Measurements from ENCODE around the gene FCHO1. TPM values are rescaled to one million over a fixed set of nuclear protein-coding genes. Genes with fewer than 3 reads are reported as not detected.

FCHO1 gene
- total and polyA plus RNA-seq, 4 donors, result 0.69 to 2.8 (median 1.7) TPM

- 38% methylated on average over 9 of the region's 9 CpGs for WGBS
- H3K9ac ChIP-seq (ENCODE audit: low read depth in 1 of 2, low read length in 2 of 2), result no peak overlapping the region
- peaks cover 0 to 2% (median 0%) of the 10 kb centered on the region in 4 donors for H3K27me3 ChIP-seq (ENCODE audit: control insufficient read depth in 4 of 4, insufficient read depth in 4 of 4, low read length in 3 of 4)
- no peak overlapping the region for H3K27ac ChIP-seq (ENCODE audit: low read depth in 1 of 2, low read length in 2 of 2)
- no peak for DNase-seq (ENCODE audit: low spot score)
- no peak for TF ChIP-seq HNF4G (IDR thresholded peaks at IDR 0.05)
- TF ChIP-seq TAF1 (conservative IDR thresholded peaks at IDR 0.05), result no peak
- no peak for TF ChIP-seq GABPA (IDR thresholded peaks at IDR 0.05 in 1 of 2, conservative IDR thresholded peaks at IDR 0.05 in 1 of 2)
- no peak for TF ChIP-seq NR2F2 (IDR thresholded peaks at IDR 0.05)
- no peak for TF ChIP-seq RXRA (IDR thresholded peaks at IDR 0.05)
- H3K36me3 ChIP-seq (ENCODE audit: control insufficient read depth in 4 of 4, insufficient read depth in 3 of 4, low read depth in 1 of 4, low read length in 3 of 4), result no peaks in the 10 kb centered on the region
- H3K4me1 ChIP-seq (ENCODE audit: control insufficient read depth in 4 of 4, insufficient read depth in 4 of 4, low read length in 3 of 4), result peaks cover 0 to 4% (median 0%) of the 10 kb centered on the region in 4 donors
- H3K4me3 ChIP-seq (ENCODE audit: low read depth in 1 of 3, low read length in 3 of 3), result no peak overlapping the region
- no peaks in the 10 kb centered on the region for H3K9me3 ChIP-seq (ENCODE audit: control insufficient read depth in 4 of 4, low read length in 3 of 4)
Observed at GRCh38 chr19:17757125-17757524, 5.8 kb downstream of the FCHO1 start.

DNA sequence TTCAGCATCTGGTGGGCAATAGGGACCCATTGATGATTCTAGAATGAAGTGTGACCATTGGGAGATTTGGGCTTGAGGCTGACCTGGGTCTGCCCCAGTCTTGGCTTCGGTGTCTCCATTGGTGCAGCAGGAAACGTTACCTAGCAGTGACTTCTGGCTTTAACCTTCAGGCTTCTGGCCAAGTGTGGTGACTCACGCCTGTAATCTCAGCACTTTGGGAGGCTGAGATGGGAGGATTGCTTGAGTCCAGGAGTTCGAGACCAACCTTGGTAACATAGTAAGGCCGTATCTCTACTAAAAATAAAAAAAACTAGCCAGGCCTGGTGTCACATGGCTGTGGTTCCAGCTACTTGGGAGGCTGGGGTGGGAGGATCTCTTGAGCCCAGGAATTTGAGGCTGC lies 7.2 kb downstream of the FCHO1 start:
- WGBS, result 64% methylated on average over 5 of the region's 5 CpGs

DNA sequence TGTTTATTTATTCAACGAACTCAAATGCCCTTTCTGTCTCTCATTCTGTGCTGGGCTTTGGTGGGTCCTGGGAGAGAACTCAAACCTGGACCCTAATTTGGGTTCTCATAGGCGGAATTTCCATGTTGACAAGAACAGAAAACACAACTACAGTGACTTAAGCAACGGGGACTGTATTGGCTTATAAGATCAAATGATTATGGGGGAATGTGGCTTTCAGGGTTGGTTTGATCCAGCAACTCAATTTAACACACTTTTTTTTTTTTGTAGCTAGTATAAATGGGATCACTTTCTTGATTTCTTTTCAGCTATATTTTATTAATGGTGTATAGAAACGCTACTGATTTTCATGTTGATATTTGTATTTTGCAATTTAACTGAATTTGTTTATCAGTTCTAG lies 9.9 kb downstream of the FCHO1 start:
- H3K9me3 ChIP-seq (ENCODE audit: control insufficient read depth in 4 of 4, low read length in 3 of 4), result no peaks in the 10 kb centered on the region
- peaks cover 0 to 3% (median 0%) of the 10 kb centered on the region in 4 donors for H3K27me3 ChIP-seq (ENCODE audit: control insufficient read depth in 4 of 4, insufficient read depth in 4 of 4, low read length in 3 of 4)
- H3K4me1 ChIP-seq (ENCODE audit: control insufficient read depth in 4 of 4, insufficient read depth in 4 of 4, low read length in 3 of 4), result no peaks in the 10 kb centered on the region
- no peaks in the 10 kb centered on the region for H3K36me3 ChIP-seq (ENCODE audit: control insufficient read depth in 4 of 4, insufficient read depth in 3 of 4, low read depth in 1 of 4, low read length in 3 of 4)
- no peak overlapping the region for H3K4me3 ChIP-seq (ENCODE audit: low read depth in 1 of 3, low read length in 3 of 3)
- H3K9ac ChIP-seq (ENCODE audit: low read depth in 1 of 2, low read length in 2 of 2), result no peak overlapping the region
- WGBS, result 66% methylated on average over 4 of the region's 4 CpGs
- no peak for DNase-seq (ENCODE audit: low spot score)
- H3K27ac ChIP-seq (ENCODE audit: low read depth in 1 of 2, low read length in 2 of 2), result no peak overlapping the region
- TF ChIP-seq FOXA2 (IDR thresholded peaks at IDR 0.05) (no peak), FOXA1 (IDR thresholded peaks at IDR 0.05) (no peak), MAX (IDR thresholded peaks at IDR 0.05) (no peak), RXRA (IDR thresholded peaks at IDR 0.05) (no peak), EGR1 (IDR thresholded peaks at IDR 0.05; ENCODE audit: low read depth in 2 of 2) (no peak), TAF1 (conservative IDR thresholded peaks at IDR 0.05) (no peak), YY1 (IDR thresholded peaks at IDR 0.05) (no peak), GABPA (IDR thresholded peaks at IDR 0.05 in 1 of 2, conservative IDR thresholded peaks at IDR 0.05 in 1 of 2) (no peak), ZBTB33 (IDR thresholded peaks at IDR 0.05) (no peak), RAD21 (IDR thresholded peaks at IDR 0.05) (no peak), SP1 (IDR thresholded peaks at IDR 0.05) (no peak), JUND (IDR thresholded peaks at IDR 0.05) (no peak)
- TF ChIP-seq, protein P1, sequence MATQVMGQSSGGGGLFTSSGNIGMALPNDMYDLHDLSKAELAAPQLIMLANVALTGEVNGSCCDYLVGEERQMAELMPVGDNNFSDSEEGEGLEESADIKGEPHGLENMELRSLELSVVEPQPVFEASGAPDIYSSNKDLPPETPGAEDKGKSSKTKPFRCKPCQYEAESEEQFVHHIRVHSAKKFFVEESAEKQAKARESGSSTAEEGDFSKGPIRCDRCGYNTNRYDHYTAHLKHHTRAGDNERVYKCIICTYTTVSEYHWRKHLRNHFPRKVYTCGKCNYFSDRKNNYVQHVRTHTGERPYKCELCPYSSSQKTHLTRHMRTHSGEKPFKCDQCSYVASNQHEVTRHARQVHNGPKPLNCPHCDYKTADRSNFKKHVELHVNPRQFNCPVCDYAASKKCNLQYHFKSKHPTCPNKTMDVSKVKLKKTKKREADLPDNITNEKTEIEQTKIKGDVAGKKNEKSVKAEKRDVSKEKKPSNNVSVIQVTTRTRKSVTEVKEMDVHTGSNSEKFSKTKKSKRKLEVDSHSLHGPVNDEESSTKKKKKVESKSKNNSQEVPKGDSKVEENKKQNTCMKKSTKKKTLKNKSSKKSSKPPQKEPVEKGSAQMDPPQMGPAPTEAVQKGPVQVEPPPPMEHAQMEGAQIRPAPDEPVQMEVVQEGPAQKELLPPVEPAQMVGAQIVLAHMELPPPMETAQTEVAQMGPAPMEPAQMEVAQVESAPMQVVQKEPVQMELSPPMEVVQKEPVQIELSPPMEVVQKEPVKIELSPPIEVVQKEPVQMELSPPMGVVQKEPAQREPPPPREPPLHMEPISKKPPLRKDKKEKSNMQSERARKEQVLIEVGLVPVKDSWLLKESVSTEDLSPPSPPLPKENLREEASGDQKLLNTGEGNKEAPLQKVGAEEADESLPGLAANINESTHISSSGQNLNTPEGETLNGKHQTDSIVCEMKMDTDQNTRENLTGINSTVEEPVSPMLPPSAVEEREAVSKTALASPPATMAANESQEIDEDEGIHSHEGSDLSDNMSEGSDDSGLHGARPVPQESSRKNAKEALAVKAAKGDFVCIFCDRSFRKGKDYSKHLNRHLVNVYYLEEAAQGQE (IDR thresholded peaks at IDR 0.05), result no peak
- TF ChIP-seq, protein P2, sequence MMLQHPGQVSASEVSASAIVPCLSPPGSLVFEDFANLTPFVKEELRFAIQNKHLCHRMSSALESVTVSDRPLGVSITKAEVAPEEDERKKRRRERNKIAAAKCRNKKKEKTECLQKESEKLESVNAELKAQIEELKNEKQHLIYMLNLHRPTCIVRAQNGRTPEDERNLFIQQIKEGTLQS (IDR thresholded peaks at IDR 0.05), result no peak

More for the DNA sequence above, 7.2 kb downstream of the FCHO1 start:
- Histone ChIP-seq H3K27ac (ENCODE audit: low read depth in 1 of 2, low read length in 2 of 2) (no peak overlapping the region), H3K9ac (ENCODE audit: low read depth in 1 of 2, low read length in 2 of 2) (no peak overlapping the region), H3K27me3 (ENCODE audit: control insufficient read depth in 4 of 4, insufficient read depth in 4 of 4, low read length in 3 of 4) (peaks cover 0 to 3% (median under 1%) of the 10 kb centered on the region in 4 donors), H3K9me3 (ENCODE audit: control insufficient read depth in 4 of 4, low read length in 3 of 4) (no peaks in the 10 kb centered on the region), H3K4me1 (ENCODE audit: control insufficient read depth in 4 of 4, insufficient read depth in 4 of 4, low read length in 3 of 4) (peaks cover 0 to 4% (median 0%) of the 10 kb centered on the region in 4 donors), H3K4me3 (ENCODE audit: low read depth in 1 of 3, low read length in 3 of 3) (no peak overlapping the region), H3K36me3 (ENCODE audit: control insufficient read depth in 4 of 4, insufficient read depth in 3 of 4, low read depth in 1 of 4, low read length in 3 of 4) (no peaks in the 10 kb centered on the region)
- no peak for TF ChIP-seq FOXA2 (IDR thresholded peaks at IDR 0.05)
- no peak for TF ChIP-seq ZBTB33 (IDR thresholded peaks at IDR 0.05)
- TF ChIP-seq RXRA (IDR thresholded peaks at IDR 0.05), result no peak
- TF ChIP-seq RAD21 (IDR thresholded peaks at IDR 0.05), result no peak
- no peak for DNase-seq (ENCODE audit: low spot score)
